ENCODE results near the gene MS4A4A.
"Not testable (repeated sequence)": the region's sequence is repeated elsewhere in the genome, so short reads cannot be mapped to it uniquely, and the experiment has no call there.

MS4A4A gene

GRCh38 chr11:60265373-60266214 is 14.9 kb upstream of the MS4A4A start:
- Histone ChIP-seq H3K4me3 (ENCODE audit: low read length) (no peak overlapping the region), H3K9ac (ENCODE audit: low read length) (no peak overlapping the region), H3K27ac (ENCODE audit: low read depth, low read length) (no peak overlapping the region), H3K27me3 (ENCODE audit: control insufficient read depth, insufficient read depth, low read length) (no peaks in the 10 kb centered on the region), H3K36me3 (ENCODE audit: control insufficient read depth, insufficient read depth, low read length) (no peaks in the 10 kb centered on the region), H3K4me1 (ENCODE audit: control insufficient read depth, insufficient read depth, low read length) (no peaks in the 10 kb centered on the region)

- Histone ChIP-seq H3K27ac (ENCODE audit: low read depth, low read length) (no peak overlapping the region), H3K9ac (ENCODE audit: low read length) (no peak overlapping the region), H3K27me3 (ENCODE audit: control insufficient read depth, insufficient read depth, low read length) (no peaks in the 10 kb centered on the region), H3K4me1 (ENCODE audit: control insufficient read depth, insufficient read depth, low read length) (no peaks in the 10 kb centered on the region), H3K4me3 (ENCODE audit: low read length) (no peak overlapping the region), H3K36me3 (ENCODE audit: control insufficient read depth, insufficient read depth, low read length) (no peaks in the 10 kb centered on the region)
Observed at GRCh38 chr11:60274416-60274815, 6.0 kb upstream of the MS4A4A start.

GRCh38 chr11:60281485-60281884 is 1.0 kb downstream of the MS4A4A start:
- no peaks in the 10 kb centered on the region for H3K27me3 ChIP-seq (ENCODE audit: control insufficient read depth, insufficient read depth, low read length)
- no peak overlapping the region for H3K4me3 ChIP-seq (ENCODE audit: low read length)

GRCh38 chr11:60282286-60282685 is 1.8 kb downstream of the MS4A4A start:
- no peak overlapping the region for H3K9ac ChIP-seq (ENCODE audit: low read length)
- no peak overlapping the region for H3K27ac ChIP-seq (ENCODE audit: low read depth, low read length)
- H3K4me3 ChIP-seq (ENCODE audit: low read length), result no peak overlapping the region
- no peaks in the 10 kb centered on the region for H3K4me1 ChIP-seq (ENCODE audit: control insufficient read depth, insufficient read depth, low read length)
- H3K27me3 ChIP-seq (ENCODE audit: control insufficient read depth, insufficient read depth, low read length), result no peaks in the 10 kb centered on the region
- no peaks in the 10 kb centered on the region for H3K36me3 ChIP-seq (ENCODE audit: control insufficient read depth, insufficient read depth, low read length)

More at GRCh38 chr11:60281485-60281884, 1.0 kb downstream of the MS4A4A start:
- no peak overlapping the region for H3K27ac ChIP-seq (ENCODE audit: low read depth, low read length)
- H3K4me1 ChIP-seq (ENCODE audit: control insufficient read depth, insufficient read depth, low read length), result no peaks in the 10 kb centered on the region
- H3K36me3 ChIP-seq (ENCODE audit: control insufficient read depth, insufficient read depth, low read length), result no peaks in the 10 kb centered on the region
- H3K9ac ChIP-seq (ENCODE audit: low read length), result no peak overlapping the region

GRCh38 chr11:60285411-60286126 is 5.1 kb downstream of the MS4A4A start:
- H3K27ac ChIP-seq (ENCODE audit: low read depth, low read length); H3K27me3 ChIP-seq (ENCODE audit: control insufficient read depth, insufficient read depth, low read length); H3K9ac ChIP-seq (ENCODE audit: low read length); H3K4me1 ChIP-seq (ENCODE audit: control insufficient read depth, insufficient read depth, low read length); H3K36me3 ChIP-seq (ENCODE audit: control insufficient read depth, insufficient read depth, low read length); H3K4me3 ChIP-seq (ENCODE audit: low read length): not testable (repeated sequence)

- H3K27ac ChIP-seq (ENCODE audit: low read depth, low read length), result no peak overlapping the region
- H3K4me3 ChIP-seq (ENCODE audit: low read length), result no peak overlapping the region
- H3K27me3 ChIP-seq (ENCODE audit: control insufficient read depth, insufficient read depth, low read length), result no peaks in the 10 kb centered on the region
- H3K4me1 ChIP-seq (ENCODE audit: control insufficient read depth, insufficient read depth, low read length), result no peaks in the 10 kb centered on the region
- H3K9ac ChIP-seq (ENCODE audit: low read length), result no peak overlapping the region
- H3K36me3 ChIP-seq (ENCODE audit: control insufficient read depth, insufficient read depth, low read length), result no peaks in the 10 kb centered on the region
Observed at GRCh38 chr11:60288531-60288930, 8.1 kb downstream of the MS4A4A start.

- no peaks in the 10 kb centered on the region for H3K36me3 ChIP-seq (ENCODE audit: control insufficient read depth, insufficient read depth, low read length)
Observed at GRCh38 chr11:60292145-60292544, 11.7 kb downstream of the MS4A4A start.

GRCh38 chr11:60301178-60301577 is 20.7 kb downstream of the MS4A4A start:
- Histone ChIP-seq H3K27ac (ENCODE audit: low read depth, low read length) (no peak overlapping the region), H3K4me3 (ENCODE audit: low read length) (no peak overlapping the region), H3K36me3 (ENCODE audit: control insufficient read depth, insufficient read depth, low read length) (no peaks in the 10 kb centered on the region), H3K27me3 (ENCODE audit: control insufficient read depth, insufficient read depth, low read length) (no peaks in the 10 kb centered on the region), H3K4me1 (ENCODE audit: control insufficient read depth, insufficient read depth, low read length) (no peaks in the 10 kb centered on the region), H3K9ac (ENCODE audit: low read length) (no peak overlapping the region)

More at GRCh38 chr11:60292145-60292544, 11.7 kb downstream of the MS4A4A start:
- Histone ChIP-seq H3K4me1 (ENCODE audit: control insufficient read depth, insufficient read depth, low read length) (no peaks in the 10 kb centered on the region), H3K9ac (ENCODE audit: low read length) (no peak overlapping the region), H3K4me3 (ENCODE audit: low read length) (no peak overlapping the region), H3K27me3 (ENCODE audit: control insufficient read depth, insufficient read depth, low read length) (no peaks in the 10 kb centered on the region), H3K27ac (ENCODE audit: low read depth, low read length) (no peak overlapping the region)

- H3K36me3 ChIP-seq (ENCODE audit: control insufficient read depth, insufficient read depth, low read length); H3K9ac ChIP-seq (ENCODE audit: low read length); H3K4me3 ChIP-seq (ENCODE audit: low read length); H3K27me3 ChIP-seq (ENCODE audit: control insufficient read depth, insufficient read depth, low read length); H3K27ac ChIP-seq (ENCODE audit: low read depth, low read length); H3K4me1 ChIP-seq (ENCODE audit: control insufficient read depth, insufficient read depth, low read length): not testable (repeated sequence)
Observed at GRCh38 chr11:60301884-60302283, 21.4 kb downstream of the MS4A4A start.

- Histone ChIP-seq H3K27ac (ENCODE audit: low read depth, low read length) (no peak overlapping the region), H3K27me3 (ENCODE audit: control insufficient read depth, insufficient read depth, low read length) (no peaks in the 10 kb centered on the region), H3K4me1 (ENCODE audit: control insufficient read depth, insufficient read depth, low read length) (no peaks in the 10 kb centered on the region), H3K36me3 (ENCODE audit: control insufficient read depth, insufficient read depth, low read length) (no peaks in the 10 kb centered on the region), H3K9ac (ENCODE audit: low read length) (no peak overlapping the region), H3K4me3 (ENCODE audit: low read length) (no peak overlapping the region)
Observed at GRCh38 chr11:60303661-60304060, 23.2 kb downstream of the MS4A4A start.

- Histone ChIP-seq H3K27ac (ENCODE audit: low read depth, low read length) (no peak overlapping the region), H3K9ac (ENCODE audit: low read length) (no peak overlapping the region), H3K36me3 (ENCODE audit: control insufficient read depth, insufficient read depth, low read length) (no peaks in the 10 kb centered on the region), H3K27me3 (ENCODE audit: control insufficient read depth, insufficient read depth, low read length) (no peaks in the 10 kb centered on the region), H3K4me3 (ENCODE audit: low read length) (no peak overlapping the region), H3K4me1 (ENCODE audit: control insufficient read depth, insufficient read depth, low read length) (no peaks in the 10 kb centered on the region)
Observed at GRCh38 chr11:60305906-60306619, 25.6 kb downstream of the MS4A4A start.

GRCh38 chr11:60307507-60308195 is 27.2 kb downstream of the MS4A4A start:
- Histone ChIP-seq H3K9ac (ENCODE audit: low read length) (no peak overlapping the region), H3K36me3 (ENCODE audit: control insufficient read depth, insufficient read depth, low read length) (no peaks in the 10 kb centered on the region), H3K27me3 (ENCODE audit: control insufficient read depth, insufficient read depth, low read length) (no peaks in the 10 kb centered on the region), H3K27ac (ENCODE audit: low read depth, low read length) (no peak overlapping the region), H3K4me1 (ENCODE audit: control insufficient read depth, insufficient read depth, low read length) (no peaks in the 10 kb centered on the region), H3K4me3 (ENCODE audit: low read length) (no peak overlapping the region)

Measured in rectal smooth muscle tissue (tissue), 1 donor.